K562 (cell line): Measurements from ENCODE around the gene EMC10. TPM values are rescaled to one million over a fixed set of nuclear protein-coding genes. Genes with fewer than 3 reads are reported as not detected.

Source experiments
- ATAC-seq: fragments of 200-7000 bp; cut with Tn5 transposase; 3 replicates; pipeline ENCODE4 v1.9.1; 2020; ENCODE audit warnings: moderate library complexity
- BruUV-seq: library from RNA; stranded (reverse); fragments of 400-500 nt; replicated peaks from 2 replicates; lab custom pipeline; 2021; lab: Mats Ljungman, UMichigan
- CTCF ChIA-PET: fragments of 300-600 bp; formaldehyde crosslinking; extraction: SDS; loops from one replicate; lab custom pipeline; 2021; ENCODE audit warnings: low intra/inter-chr PET ratio; lab: Yijun Ruan, JAX
- POLR2A ChIA-PET: fragments of 300-600, 350-650 bp; sonication (Branson Sonifier 250); formaldehyde crosslinking; extraction: SDS; loops from one replicate; lab custom pipeline; 2021; ENCODE audit warnings: antibody characterized with exemption, inconsistent platforms; lab: Yijun Ruan, JAX
- DNase-seq, 4 experiments: peaks; one replicate each; pipeline versions ENCODE4 v3.0.0 to v3.0.0-alpha.2; 2011 to 2018; ENCODE audit warnings: low spot score in 3 of 4, mixed read lengths in 3 of 4; ENCODE audit errors: extremely low read depth in 1 of 4
- FAIRE-seq: peaks from 2 replicates; lab custom pipeline; 2011; peaks lifted over from hg19 to GRCh38; lab: Jason Lieb, UNC
- H2AFZ ChIP-seq: 2 replicates; pipeline ENCODE4 v1.6.0; 2011; ENCODE audit warnings: low read depth, low read length, control low read depth, inconsistent platforms
- H3K27ac ChIP-seq: fragments of 200-600 bp; 3 replicates; pipeline ENCODE4 v1.8.0; 2011; ENCODE audit warnings: low read depth, mild to moderate bottlenecking, control low read depth, inconsistent platforms, low read length, moderate library complexity, mixed read lengths; ENCODE audit errors: extremely low read depth
- H3K27me3 ChIP-seq, 2 experiments: fragments of 300-600 bp in 1 of 2; 2 replicates in 1 of 2; 3 replicates in 1 of 2; pipeline versions ENCODE4 v1.6.0 to v1.8.0; 2011; ENCODE audit warnings: inconsistent platforms in 2 of 2, low read length in 2 of 2, mild to moderate bottlenecking in 1 of 2, mixed read lengths in 1 of 2, moderate library complexity in 1 of 2; ENCODE audit not compliant: control insufficient read depth in 2 of 2, insufficient read depth in 2 of 2
- H3K36me3 ChIP-seq: fragments of 300-600 bp; 3 replicates; pipeline ENCODE4 v1.8.0; 2011; ENCODE audit warnings: mild to moderate bottlenecking, low read length, inconsistent platforms; ENCODE audit not compliant: control insufficient read depth, insufficient read depth
- H3K4me1 ChIP-seq, 2 experiments: fragments of 200-600 bp in 1 of 2; replicated peaks in 1 of 2; 2 replicates in 1 of 2; 3 replicates in 1 of 2; pipeline versions ENCODE4 v1.5.1 to v1.8.0; 2011; ENCODE audit warnings: inconsistent platforms in 2 of 2, low read length in 2 of 2, mild to moderate bottlenecking in 1 of 2, mixed read lengths in 1 of 2, moderate library complexity in 1 of 2; ENCODE audit not compliant: control insufficient read depth in 2 of 2, insufficient read depth in 2 of 2
- H3K4me2 ChIP-seq: 2 replicates; pipeline ENCODE4 v1.6.1; 2011; ENCODE audit warnings: low read length, control low read depth, inconsistent platforms, mixed read lengths; ENCODE audit not compliant: insufficient read depth
- H3K4me3 ChIP-seq: fragments of 200-600 bp; sonication (generic), shearing (Covaris generic); 2 replicates; pipeline ENCODE4 v1.5.1; 2016; ENCODE audit warnings: control low read depth, inconsistent platforms
- H3K79me2 ChIP-seq: fragments of 200-600 bp; 3 replicates; pipeline ENCODE4 v1.8.0; 2011; ENCODE audit warnings: low read length, inconsistent platforms; ENCODE audit not compliant: control insufficient read depth, insufficient read depth
- H3K9ac ChIP-seq, 2 experiments: 2 replicates each; pipeline versions ENCODE4 v1.6.0 to v1.6.1; 2011; ENCODE audit warnings: low read depth in 2 of 2, low read length in 2 of 2, control low read depth in 1 of 2, inconsistent platforms in 1 of 2, mild to moderate bottlenecking in 1 of 2, mixed read lengths in 1 of 2; ENCODE audit not compliant: insufficient read depth in 1 of 2
- H3K9me1 ChIP-seq: one replicate; pipeline ENCODE4 v1.6.0; 2011; ENCODE audit warnings: inconsistent platforms, mild to moderate bottlenecking, low read length, moderate library complexity; ENCODE audit not compliant: control insufficient read depth, insufficient read depth
- H3K9me3 ChIP-seq: replicated peaks from 2 replicates; pipeline ENCODE4 v1.5.1; 2011; ENCODE audit warnings: low read depth, low read length, inconsistent platforms; ENCODE audit not compliant: control insufficient read depth, insufficient read depth
- H4K20me1 ChIP-seq: replicated peaks from 2 replicates; pipeline ENCODE4 v1.6.1; 2011; ENCODE audit warnings: low read length, inconsistent platforms, mixed read lengths; ENCODE audit not compliant: control insufficient read depth, insufficient read depth
- BRD4 ChIP-seq: fragments of 200-600 bp; sonication (generic); IDR thresholded peaks from 2 replicates; pipeline ENCODE4 v1.6.1; 2017; ENCODE audit warnings: inconsistent platforms
- BRD9 ChIP-seq: fragments of 450-650 bp; IDR thresholded peaks from 2 replicates; pipeline ENCODE4 v1.6.1; 2018; ENCODE audit warnings: low read depth; ENCODE audit not compliant: partially characterized antibody
- CHAMP1 ChIP-seq: fragments of 450-650 bp; IDR thresholded peaks from 2 replicates; pipeline ENCODE4 v1.6.1; 2016; ENCODE audit warnings: mild to moderate bottlenecking
- GATAD2A ChIP-seq: fragments of 450-650 bp; IDR thresholded peaks from 2 replicates; pipeline ENCODE4 v1.6.1; 2017
- HIVEP1 ChIP-seq: fragments of 250-450 bp; sonication (Bioruptor Pico); IDR thresholded peaks from 2 replicates; pipeline ENCODE4 v1.4.0; 2020; ENCODE audit warnings: mild to moderate bottlenecking
- PKNOX1 ChIP-seq: fragments of 450-650 bp; IDR thresholded peaks from 2 replicates; pipeline ENCODE4 v1.6.1; 2016
- POLR2AphosphoS2 ChIP-seq: IDR thresholded peaks from 2 replicates; pipeline ENCODE4 v1.6.1; 2012; ENCODE audit warnings: low read length, improper control_type of control experiment
- SLC30A9 ChIP-seq: fragments of 250-450 bp; sonication (Bioruptor Pico); IDR thresholded peaks from 2 replicates; pipeline ENCODE4 v1.8.0; 2022; ENCODE audit warnings: mild to moderate bottlenecking, moderate library complexity
- TCF3 ChIP-seq: sonication (generic); formaldehyde crosslinking; IDR thresholded peaks from 2 replicates; pipeline ENCODE4 v1.4.0; 2020; ENCODE audit warnings: mild to moderate bottlenecking, missing genetic modification reagents
- ZNF311 ChIP-seq: fragments of 250-450 bp; sonication (Bioruptor Pico); IDR thresholded peaks from 2 replicates; pipeline ENCODE4 v1.4.0; 2020; ENCODE audit warnings: mild to moderate bottlenecking, moderate library complexity
- ZNF41 ChIP-seq: fragments of 250-450 bp; sonication (Bioruptor Pico); conservative IDR thresholded peaks from 2 replicates; pipeline ENCODE4 v1.4.0; 2020; ENCODE audit warnings: mild to moderate bottlenecking
- ZNF512 ChIP-seq: IDR thresholded peaks from 2 replicates; pipeline ENCODE4 v1.6.1; 2016; ENCODE audit warnings: missing genetic modification characterization, missing compliant biosample characterization
- WGBS: fragments of 100-300 bp; shearing (Covaris generic); methylation state at CpG from one replicate; pipeline ENCODE4 v1.1.6; 2016; ENCODE audit warnings: low coverage, mixed read lengths; ENCODE audit not compliant: insufficient coverage; ENCODE audit errors: missing lambda C conversion rate; 5-methylcytosine and 5-hydroxymethylcytosine counted together
- in situ Hi-C: fragments of 300-500 bp; cut with MboI; formaldehyde crosslinking; loops from 4 replicates; pipeline ENCODE4 v1.15.0; 2018; ENCODE audit warnings: inconsistent platforms, mixed read lengths
- intact Hi-C: fragments of 100-400 bp; cut with micrococcal nuclease; formaldehyde crosslinking; loops from 2 replicates; pipeline ENCODE4 v1.14.2; 2022
- polyA plus RNA-seq, 8 experiments: library from polyadenylated mRNA; depleted of rRNA in 4 of 8; stranded (reverse) in 5 of 8; unstranded in 3 of 8; fragments of >200 nt; fragmentation: Nextera tagmentation in 2 of 8; fragmentation: Illumina TruSeq in 1 of 8; extraction: Ambion mirVana in 2 of 8; extraction: Trizol in 1 of 8; gene quantifications; 2 replicates each; pipeline versions ENCODE4 v1.2.1 to v1.2.3, GENCODE V29; 2011 to 2014; ENCODE audit warnings: inconsistent platforms in 1 of 8, missing spikeins in 1 of 8
- total RNA-seq, 7 experiments: library from RNA; depleted of rRNA in 6 of 7; stranded (reverse); fragments of >200 nt in 6 of 7; fragmentation: Illumina TruSeq in 2 of 7; extraction: Trizol in 2 of 7; gene quantifications; 2 replicates each; pipeline versions ENCODE4 v1.2.1 to v1.2.3, GENCODE V29; 2011 to 2021; ENCODE audit warnings: low replicate concordance in 1 of 7

Gene EMC10
- total and polyA plus RNA-seq, 9 of the 15 experiments (the other 6 are each of a cell fraction or from before 2014, with no cell fraction given), result 1.4 to 46.0 (median 13.1) TPM

GRCh38 chr19:50490411-50490811, 14.1 kb downstream of the EMC10 start:
- DNase-seq, result no peak
- Histone ChIP-seq H3K9ac (no peak overlapping the region), H2AFZ (no peak overlapping the region), H3K4me2 (no peak overlapping the region), H3K9me1 (no peaks in the 10 kb centered on the region), H3K27me3 (peaks cover 0 to 10% of the 10 kb centered on the region in 2 experiments; a peak in 2 of 5 replicates), H3K4me3 (no peak overlapping the region), H3K9me3 (peaks cover 9% of the 10 kb centered on the region), H3K4me1 (peaks cover 3 to 27% of the 10 kb centered on the region in 2 experiments; a peak in 3 of 5 replicates), H3K79me2 (no peaks in the 10 kb centered on the region), H4K20me1 (no peaks in the 10 kb centered on the region), H3K36me3 (no peaks in the 10 kb centered on the region), H3K27ac (no peak overlapping the region)
- WGBS, result 87% methylated on average over 17 of the region's 18 CpGs
- no peak for ATAC-seq
- TF ChIP-seq ZNF41 (CRISPR knock-in tag), result peak; percentile 97
- TF ChIP-seq BRD4, result no peak
- intact Hi-C loops, result no loop called here
- no TSS peak for BruUV-seq
- CTCF ChIA-PET, result no interaction called here
- FAIRE-seq, result no peak
- POLR2A ChIA-PET, result interaction anchor here (0.6 kb wide), 2 partner anchors 11 to 215 kb away, joined by 3 read pairs; no protein-coding TSS in a partner anchor
- in situ Hi-C loops, result no loop called here

GRCh38 chr19:50490991-50491472, 14.7 kb downstream of the EMC10 start:
- Histone ChIP-seq H3K4me3 (no peak overlapping the region), H2AFZ (no peak overlapping the region), H3K79me2 (no peaks in the 10 kb centered on the region), H3K9me3 (peaks cover 6% of the 10 kb centered on the region), H3K27ac (no peak overlapping the region), H3K27me3 (peaks cover 0 to 10% of the 10 kb centered on the region in 2 experiments; a peak in 2 of 5 replicates), H3K9me1 (no peaks in the 10 kb centered on the region), H3K9ac (no peak overlapping the region), H4K20me1 (no peaks in the 10 kb centered on the region), H3K4me2 (no peak overlapping the region), H3K4me1 (peaks cover 3 to 27% of the 10 kb centered on the region in 2 experiments; a peak in 3 of 5 replicates), H3K36me3 (no peaks in the 10 kb centered on the region)
- FAIRE-seq (peak; percentile 56), DNase-seq (no peak), ATAC-seq (no peak)
- CTCF ChIA-PET, result no interaction called here
- BruUV-seq, result no TSS peak
- intact Hi-C loops, result no loop called here
- WGBS, result 23% methylated on average over 15 of the region's 26 CpGs
- in situ Hi-C loops, result no loop called here
- POLR2A ChIA-PET, result interaction anchor here (0.5 to 0.6 kb wide), 3 partner anchors 12 to 117 kb away, joined by 3 to 4 read pairs (median 3); no protein-coding TSS in a partner anchor
- TF ChIP-seq TCF3 (CRISPR knock-in tag) (no peak), BRD9 (no peak), POLR2AphosphoS2 (no peak), SLC30A9 (CRISPR knock-in tag) (no peak), HIVEP1 (CRISPR knock-in tag) (no peak), ZNF512 (tag) (no peak), GATAD2A (no peak), CHAMP1 (no peak), PKNOX1 (no peak), ZNF311 (no peak)
